K562 (cell line): Measurements from ENCODE around the gene ATG10. TPM values are rescaled to one million over a fixed set of nuclear protein-coding genes. Genes with fewer than 3 reads are reported as not detected.

Source experiments
- ATAC-seq: fragments of 200-7000 bp; cut with Tn5 transposase; 3 replicates; pipeline ENCODE4 v1.9.1; 2020; ENCODE audit warnings: moderate library complexity
- BruUV-seq: library from RNA; stranded (reverse); fragments of 400-500 nt; replicated peaks from 2 replicates; lab custom pipeline; 2021; lab: Mats Ljungman, UMichigan
- CTCF ChIA-PET: fragments of 300-600 bp; formaldehyde crosslinking; extraction: SDS; loops from one replicate; lab custom pipeline; 2021; ENCODE audit warnings: low intra/inter-chr PET ratio; lab: Yijun Ruan, JAX
- POLR2A ChIA-PET: fragments of 300-600, 350-650 bp; sonication (Branson Sonifier 250); formaldehyde crosslinking; extraction: SDS; loops from one replicate; lab custom pipeline; 2021; ENCODE audit warnings: antibody characterized with exemption, inconsistent platforms; lab: Yijun Ruan, JAX
- DNase-seq, 4 experiments: peaks; one replicate each; pipeline versions ENCODE4 v3.0.0 to v3.0.0-alpha.2; 2011 to 2018; ENCODE audit warnings: low spot score in 3 of 4, mixed read lengths in 3 of 4; ENCODE audit errors: extremely low read depth in 1 of 4
- FAIRE-seq: peaks from 2 replicates; lab custom pipeline; 2011; peaks lifted over from hg19 to GRCh38; lab: Jason Lieb, UNC
- H2AFZ ChIP-seq: 2 replicates; pipeline ENCODE4 v1.6.0; 2011; ENCODE audit warnings: low read depth, low read length, control low read depth, inconsistent platforms
- H3K27ac ChIP-seq: fragments of 200-600 bp; 3 replicates; pipeline ENCODE4 v1.8.0; 2011; ENCODE audit warnings: low read depth, mild to moderate bottlenecking, control low read depth, inconsistent platforms, low read length, moderate library complexity, mixed read lengths; ENCODE audit errors: extremely low read depth
- H3K27me3 ChIP-seq, 2 experiments: fragments of 300-600 bp in 1 of 2; 2 replicates in 1 of 2; 3 replicates in 1 of 2; pipeline versions ENCODE4 v1.6.0 to v1.8.0; 2011; ENCODE audit warnings: inconsistent platforms in 2 of 2, low read length in 2 of 2, mild to moderate bottlenecking in 1 of 2, mixed read lengths in 1 of 2, moderate library complexity in 1 of 2; ENCODE audit not compliant: control insufficient read depth in 2 of 2, insufficient read depth in 2 of 2
- H3K36me3 ChIP-seq: fragments of 300-600 bp; 3 replicates; pipeline ENCODE4 v1.8.0; 2011; ENCODE audit warnings: mild to moderate bottlenecking, low read length, inconsistent platforms; ENCODE audit not compliant: control insufficient read depth, insufficient read depth
- H3K4me1 ChIP-seq, 2 experiments: fragments of 200-600 bp in 1 of 2; replicated peaks in 1 of 2; 2 replicates in 1 of 2; 3 replicates in 1 of 2; pipeline versions ENCODE4 v1.5.1 to v1.8.0; 2011; ENCODE audit warnings: inconsistent platforms in 2 of 2, low read length in 2 of 2, mild to moderate bottlenecking in 1 of 2, mixed read lengths in 1 of 2, moderate library complexity in 1 of 2; ENCODE audit not compliant: control insufficient read depth in 2 of 2, insufficient read depth in 2 of 2
- H3K4me2 ChIP-seq: 2 replicates; pipeline ENCODE4 v1.6.1; 2011; ENCODE audit warnings: low read length, control low read depth, inconsistent platforms, mixed read lengths; ENCODE audit not compliant: insufficient read depth
- H3K4me3 ChIP-seq: fragments of 200-600 bp; sonication (generic), shearing (Covaris generic); 2 replicates; pipeline ENCODE4 v1.5.1; 2016; ENCODE audit warnings: control low read depth, inconsistent platforms
- H3K79me2 ChIP-seq: fragments of 200-600 bp; 3 replicates; pipeline ENCODE4 v1.8.0; 2011; ENCODE audit warnings: low read length, inconsistent platforms; ENCODE audit not compliant: control insufficient read depth, insufficient read depth
- H3K9ac ChIP-seq, 2 experiments: 2 replicates each; pipeline versions ENCODE4 v1.6.0 to v1.6.1; 2011; ENCODE audit warnings: low read depth in 2 of 2, low read length in 2 of 2, control low read depth in 1 of 2, inconsistent platforms in 1 of 2, mild to moderate bottlenecking in 1 of 2, mixed read lengths in 1 of 2; ENCODE audit not compliant: insufficient read depth in 1 of 2
- H3K9me1 ChIP-seq: one replicate; pipeline ENCODE4 v1.6.0; 2011; ENCODE audit warnings: inconsistent platforms, mild to moderate bottlenecking, low read length, moderate library complexity; ENCODE audit not compliant: control insufficient read depth, insufficient read depth
- H3K9me3 ChIP-seq: replicated peaks from 2 replicates; pipeline ENCODE4 v1.5.1; 2011; ENCODE audit warnings: low read depth, low read length, inconsistent platforms; ENCODE audit not compliant: control insufficient read depth, insufficient read depth
- H4K20me1 ChIP-seq: replicated peaks from 2 replicates; pipeline ENCODE4 v1.6.1; 2011; ENCODE audit warnings: low read length, inconsistent platforms, mixed read lengths; ENCODE audit not compliant: control insufficient read depth, insufficient read depth
- GTF2A2 ChIP-seq: IDR thresholded peaks from 2 replicates; pipeline ENCODE4 v1.6.1; 2016; ENCODE audit warnings: mild to moderate bottlenecking, missing genetic modification characterization, missing compliant biosample characterization
- IFI16 ChIP-seq: fragments of 250-450 bp; sonication (Bioruptor Pico); IDR thresholded peaks from 2 replicates; pipeline ENCODE4 v2.1.2; 2022; ENCODE audit warnings: mild to moderate bottlenecking, inconsistent platforms
- LARP7 ChIP-seq: fragments of 450-650 bp; IDR thresholded peaks from 2 replicates; pipeline ENCODE4 v1.6.1; 2016
- NR2F6 ChIP-seq: fragments of 450-650 bp; formaldehyde crosslinking; IDR thresholded peaks from 2 replicates; pipeline ENCODE4 v1.4.0; 2020; ENCODE audit warnings: mild to moderate bottlenecking
- RBM22 ChIP-seq: fragments of 200-400 bp; formaldehyde crosslinking; IDR thresholded peaks from 2 replicates; pipeline ENCODE4 v1.6.1; 2018; ENCODE audit warnings: low read length, low read depth; ENCODE audit not compliant: poor library complexity, severe bottlenecking
- WGBS: fragments of 100-300 bp; shearing (Covaris generic); methylation state at CpG from one replicate; pipeline ENCODE4 v1.1.6; 2016; ENCODE audit warnings: low coverage, mixed read lengths; ENCODE audit not compliant: insufficient coverage; ENCODE audit errors: missing lambda C conversion rate; 5-methylcytosine and 5-hydroxymethylcytosine counted together
- in situ Hi-C: fragments of 300-500 bp; cut with MboI; formaldehyde crosslinking; loops from 4 replicates; pipeline ENCODE4 v1.15.0; 2018; ENCODE audit warnings: inconsistent platforms, mixed read lengths
- intact Hi-C: fragments of 100-400 bp; cut with micrococcal nuclease; formaldehyde crosslinking; loops from 2 replicates; pipeline ENCODE4 v1.14.2; 2022
- polyA plus RNA-seq, 8 experiments: library from polyadenylated mRNA; depleted of rRNA in 4 of 8; stranded (reverse) in 5 of 8; unstranded in 3 of 8; fragments of >200 nt; fragmentation: Nextera tagmentation in 2 of 8; fragmentation: Illumina TruSeq in 1 of 8; extraction: Ambion mirVana in 2 of 8; extraction: Trizol in 1 of 8; gene quantifications; 2 replicates each; pipeline versions ENCODE4 v1.2.1 to v1.2.3, GENCODE V29; 2011 to 2014; ENCODE audit warnings: inconsistent platforms in 1 of 8, missing spikeins in 1 of 8
- total RNA-seq, 7 experiments: library from RNA; depleted of rRNA in 6 of 7; stranded (reverse); fragments of >200 nt in 6 of 7; fragmentation: Illumina TruSeq in 2 of 7; extraction: Trizol in 2 of 7; gene quantifications; 2 replicates each; pipeline versions ENCODE4 v1.2.1 to v1.2.3, GENCODE V29; 2011 to 2021; ENCODE audit warnings: low replicate concordance in 1 of 7
- TF ChIP-seq, protein P1 (sequence below): fragments of 450-650 bp; formaldehyde crosslinking; conservative IDR thresholded peaks from 2 replicates; pipeline ENCODE4 v1.4.0; 2022; ENCODE audit warnings: mild to moderate bottlenecking, missing genetic modification characterization
- TF ChIP-seq, protein P2 (sequence below): sonication (generic); IDR thresholded peaks from 2 replicates; pipeline ENCODE4 v1.6.1; 2016

The ATG10 gene
- total and polyA plus RNA-seq, 9 of the 15 experiments (the other 6 are each of a cell fraction or from before 2014, with no cell fraction given): 7.0 to 18.8 (median 14.6) TPM

DNA sequence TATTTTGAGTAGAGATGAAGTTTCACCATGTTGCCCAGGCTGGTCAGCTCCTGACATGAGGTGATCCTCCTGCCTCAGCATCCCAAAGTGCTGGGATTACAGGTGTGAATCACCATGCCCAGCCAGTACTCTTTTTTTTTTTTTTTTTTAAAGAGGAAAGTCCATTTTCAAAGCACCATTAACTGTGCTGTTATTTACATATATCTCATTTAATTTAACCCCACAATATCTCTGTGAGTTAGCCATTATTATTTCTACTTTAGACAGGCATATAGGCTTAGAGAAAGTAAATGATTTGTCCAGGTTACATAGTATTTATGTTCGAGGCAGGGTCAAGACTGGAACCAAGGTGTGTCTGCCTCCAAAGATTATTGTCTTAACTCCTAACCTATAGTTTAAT lies 50.7 kb downstream of the ATG10 start:
- H3K4me2 ChIP-seq: no peak overlapping the region
- H3K79me2 ChIP-seq: no peaks in the 10 kb centered on the region
- H3K4me1 ChIP-seq: peaks cover 10 to 11% of the 10 kb centered on the region in 2 experiments; a peak in 4 of 5 replicates
- DNase-seq: no peak
- no peak overlapping the region for H3K27ac ChIP-seq
- intact Hi-C loops: no loop called here
- no peak for ATAC-seq
- H3K9me3 ChIP-seq: no peaks in the 10 kb centered on the region
- no peaks in the 10 kb centered on the region for H4K20me1 ChIP-seq
- no peak overlapping the region for H3K9ac ChIP-seq
- H3K36me3 ChIP-seq: no peaks in the 10 kb centered on the region
- H3K27me3 ChIP-seq: no peaks in the 10 kb centered on the region
- TF ChIP-seq, protein P1, sequence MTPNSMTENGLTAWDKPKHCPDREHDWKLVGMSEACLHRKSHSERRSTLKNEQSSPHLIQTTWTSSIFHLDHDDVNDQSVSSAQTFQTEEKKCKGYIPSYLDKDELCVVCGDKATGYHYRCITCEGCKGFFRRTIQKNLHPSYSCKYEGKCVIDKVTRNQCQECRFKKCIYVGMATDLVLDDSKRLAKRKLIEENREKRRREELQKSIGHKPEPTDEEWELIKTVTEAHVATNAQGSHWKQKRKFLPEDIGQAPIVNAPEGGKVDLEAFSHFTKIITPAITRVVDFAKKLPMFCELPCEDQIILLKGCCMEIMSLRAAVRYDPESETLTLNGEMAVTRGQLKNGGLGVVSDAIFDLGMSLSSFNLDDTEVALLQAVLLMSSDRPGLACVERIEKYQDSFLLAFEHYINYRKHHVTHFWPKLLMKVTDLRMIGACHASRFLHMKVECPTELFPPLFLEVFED (CRISPR knock-in tag): no peak
- TF ChIP-seq, protein P2, sequence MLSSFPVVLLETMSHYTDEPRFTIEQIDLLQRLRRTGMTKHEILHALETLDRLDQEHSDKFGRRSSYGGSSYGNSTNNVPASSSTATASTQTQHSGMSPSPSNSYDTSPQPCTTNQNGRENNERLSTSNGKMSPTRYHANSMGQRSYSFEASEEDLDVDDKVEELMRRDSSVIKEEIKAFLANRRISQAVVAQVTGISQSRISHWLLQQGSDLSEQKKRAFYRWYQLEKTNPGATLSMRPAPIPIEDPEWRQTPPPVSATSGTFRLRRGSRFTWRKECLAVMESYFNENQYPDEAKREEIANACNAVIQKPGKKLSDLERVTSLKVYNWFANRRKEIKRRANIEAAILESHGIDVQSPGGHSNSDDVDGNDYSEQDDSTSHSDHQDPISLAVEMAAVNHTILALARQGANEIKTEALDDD: no peak
- TF ChIP-seq RBM22 (no peak), IFI16 (CRISPR knock-in tag) (no peak), LARP7 (no peak), GTF2A2 (tag) (no peak), NR2F6 (CRISPR knock-in tag) (no peak)
- TF ChIP-seq, all 486 proteins: peak for 0
- no peak overlapping the region for H3K4me3 ChIP-seq
- WGBS: 30% methylated on average over 1 of the region's 1 CpG
- H2AFZ ChIP-seq: no peak overlapping the region
- in situ Hi-C loops: no loop called here
- no TSS peak for BruUV-seq
- no peak for FAIRE-seq
- ChIA-PET POLR2A (interaction anchor here (1.2 kb wide), 1 partner anchor 10 kb away, joined by 3 read pairs; no protein-coding TSS in a partner anchor), CTCF (no interaction called here)
- H3K9me1 ChIP-seq: no peaks in the 10 kb centered on the region
